ENCODE data around the gene AQP5. TPM values are rescaled to one million over a fixed set of nuclear protein-coding genes. Genes with fewer than 3 reads are reported as not detected.
A peak's percentile ranks its signal among the peaks of the same experiment; 100 is the strongest.

AQP5 gene
- total and polyA plus RNA-seq, 2 of the 8 experiments (the other 6 are each of a cell fraction or from before 2014, with no cell fraction given), result 2.5 to 3.2 TPM

DNA sequence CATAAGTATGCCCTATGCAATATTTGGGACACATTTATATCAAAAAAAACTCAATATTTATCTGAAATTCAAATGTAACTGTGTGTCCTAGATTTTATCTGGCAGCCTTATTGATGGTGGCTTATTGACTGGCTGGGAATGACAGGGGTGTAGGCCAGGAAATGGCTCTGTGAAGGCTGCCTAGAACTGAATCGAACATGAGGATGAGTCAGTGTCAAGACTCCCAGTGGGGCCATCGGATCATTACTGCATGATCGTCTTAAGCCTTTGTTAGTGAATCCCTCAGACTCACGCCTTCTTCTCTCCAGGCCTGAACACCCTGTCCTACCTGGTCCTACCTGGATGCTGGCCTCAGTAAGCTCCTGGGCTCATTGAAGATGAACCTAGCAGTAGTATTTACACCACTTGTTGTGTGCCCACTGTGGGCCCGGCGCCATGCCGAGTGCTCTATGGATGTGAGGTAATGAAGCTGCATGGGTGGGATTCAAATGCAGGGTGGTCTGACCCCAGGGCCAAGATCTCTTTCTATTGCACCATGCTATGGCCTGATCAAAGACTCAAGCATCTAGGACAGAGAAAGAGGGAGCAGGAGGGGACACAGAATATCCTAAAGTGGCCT is 36.9 kb upstream of the AQP5 start:
- Histone ChIP-seq H3K4me1 (replicated peaks in 1 of 4; ENCODE audit: control insufficient read depth in 3 of 4, insufficient read depth in 4 of 4, low read length in 3 of 4) (no peaks in the 10 kb centered on the region; a peak in 1 of 7 replicates), H3K23ac (ENCODE audit: insufficient read length) (no peak overlapping the region), H3K36me3 (ENCODE audit: control insufficient read depth in 2 of 4, insufficient read depth in 4 of 4, low read length in 3 of 4) (no peaks in the 10 kb centered on the region), H4K8ac (ENCODE audit: extremely low read depth, insufficient read depth, low read length) (peak overlapping the region; percentile 19; the same call in 1 of the 2 replicates), H3K9me3 (ENCODE audit: insufficient read depth in 2 of 2, low read depth in 1 of 2, low read length in 1 of 2) (no peaks in the 10 kb centered on the region), H4K20me1 (replicated peaks in 1 of 2; ENCODE audit: control insufficient read depth in 1 of 2, insufficient read depth in 2 of 2, low read length in 2 of 2) (peaks cover 0 to 2% of the 10 kb centered on the region in 2 experiments), H3K79me2 (ENCODE audit: control insufficient read depth in 1 of 2, insufficient read depth in 2 of 2, low read length in 2 of 2) (no peaks in the 10 kb centered on the region), H2BK20ac (ENCODE audit: low read length) (no peak overlapping the region), H4K5ac (ENCODE audit: insufficient read length, low read depth, low read length) (no peak overlapping the region), H3K23me2 (ENCODE audit: low read depth, low read length) (0 out of 2 replicates have a peak, but pooled peaks cover 2% of the 10 kb centered on the region), H2BK15ac (ENCODE audit: low read length) (no peak overlapping the region), H3K27me3 (replicated peaks in 1 of 4; ENCODE audit: control insufficient read depth in 3 of 4, extremely low read depth in 1 of 4, insufficient read depth in 3 of 4, low read length in 3 of 4) (no peaks in the 10 kb centered on the region), H3K4me3 (ENCODE audit: extremely low read depth in 1 of 4, insufficient read depth in 2 of 4, low read depth in 3 of 4, low read length in 4 of 4) (no peak overlapping the region), H3K18ac (ENCODE audit: extremely low read depth, low read length) (no peak overlapping the region), H3K4ac (replicated peaks; ENCODE audit: insufficient read length, low read depth, low read length) (no peak overlapping the region), H4K91ac (replicated peaks; ENCODE audit: insufficient read length, low read length) (no peak overlapping the region), H2AFZ (ENCODE audit: low read length) (no peak overlapping the region), H2BK12ac (ENCODE audit: low read depth, low read length) (no peak overlapping the region), H3K9ac (replicated peaks in 1 of 4; ENCODE audit: extremely low read depth in 1 of 4, low read depth in 3 of 4, low read length in 3 of 4) (no peak overlapping the region), H2AK5ac (ENCODE audit: low read depth, low read length) (no peak overlapping the region), H3K14ac (ENCODE audit: insufficient read length) (no peak overlapping the region), H2BK5ac (ENCODE audit: low read depth, low read length) (no peak overlapping the region), H3K27ac (ENCODE audit: low read depth, low read length) (no peak overlapping the region), H2BK120ac (replicated peaks; ENCODE audit: low read depth, low read length) (no peak overlapping the region), H3K4me2 (ENCODE audit: insufficient read depth in 1 of 2, low read depth in 2 of 2, low read length in 2 of 2) (no peak overlapping the region), H3K79me1 (ENCODE audit: low read depth, low read length) (0 out of 2 replicates have a peak, but pooled peaks cover 2% of the 10 kb centered on the region), H3K56ac (replicated peaks; ENCODE audit: insufficient read length, low read depth, low read length) (no peak overlapping the region)
- DNase-seq (ENCODE audit: low read depth in 1 of 2, low spot score in 2 of 2), result no peak
- ChIA-PET POLR2A (ENCODE audit: partially characterized antibody) (no interaction called here), CTCF (ENCODE audit: partially characterized antibody) (no interaction called here)
- no peak for FAIRE-seq
- 89% methylated on average over 7 of the region's 7 CpGs; no CpG with 5 or more reads in 1 of the 2 experiments for WGBS, 2 experiments (ENCODE audit: extremely low coverage in 1 of 2, insufficient coverage in 1 of 2, insufficient read length in 1 of 2, insufficient replicate concordance in 2 of 2, low coverage in 1 of 2, low lambda C conversion rate in 2 of 2, missing lambda C conversion rate in 1 of 2)
- TF ChIP-seq RNF2 (IDR thresholded peaks at IDR 0.05; ENCODE audit: borderline replicate concordance, low read depth, low read length, missing control alignments, poor library complexity, severe bottlenecking) (no peak), GABPA (IDR thresholded peaks at IDR 0.05; ENCODE audit: borderline replicate concordance, insufficient read depth, low read length) (no peak), NANOG (IDR thresholded peaks at IDR 0.05; ENCODE audit: insufficient read depth, low read depth, low read length, poor library complexity, severe bottlenecking) (no peak), TCF12 (IDR thresholded peaks at IDR 0.05; ENCODE audit: low read depth, low read length) (no peak), CBX8 (IDR thresholded peaks at IDR 0.05; ENCODE audit: borderline replicate concordance, low read depth, low read length) (no peak), RXRA (IDR thresholded peaks at IDR 0.05; ENCODE audit: insufficient read depth, low read depth, low read length) (no peak), BRCA1 (IDR thresholded peaks at IDR 0.05; ENCODE audit: low read depth, low read length) (no peak), POLR2A (IDR thresholded peaks at IDR 0.05; ENCODE audit: control extremely low read depth in 1 of 2, low read depth in 2 of 2, low read length in 2 of 2) (no peak), KDM4A (IDR thresholded peaks at IDR 0.05; ENCODE audit: low read depth, low read length, severe bottlenecking) (no peak), PHF8 (conservative IDR thresholded peaks at IDR 0.05; ENCODE audit: low read depth, low read length) (no peak), YY1 (IDR thresholded peaks at IDR 0.05; ENCODE audit: low read depth, low read length) (no peak), HDAC2 (IDR thresholded peaks at IDR 0.05; ENCODE audit: borderline replicate concordance in 1 of 2, low read depth in 2 of 2, low read length in 2 of 2) (no peak), CHD1 (IDR thresholded peaks at IDR 0.05; ENCODE audit: low read depth, low read length) (no peak)

Data from H1 (cell line).